Measurements from ENCODE around the gene GGCX. TPM values are rescaled to one million over a fixed set of nuclear protein-coding genes. Genes with fewer than 3 reads are reported as not detected.

The GGCX gene
- total and polyA plus RNA-seq, 2 of the 13 experiments (the other 11 are each of a cell fraction or from before 2014, with no cell fraction given): 72.5 to 103 TPM

- TF ChIP-seq, protein P1, sequence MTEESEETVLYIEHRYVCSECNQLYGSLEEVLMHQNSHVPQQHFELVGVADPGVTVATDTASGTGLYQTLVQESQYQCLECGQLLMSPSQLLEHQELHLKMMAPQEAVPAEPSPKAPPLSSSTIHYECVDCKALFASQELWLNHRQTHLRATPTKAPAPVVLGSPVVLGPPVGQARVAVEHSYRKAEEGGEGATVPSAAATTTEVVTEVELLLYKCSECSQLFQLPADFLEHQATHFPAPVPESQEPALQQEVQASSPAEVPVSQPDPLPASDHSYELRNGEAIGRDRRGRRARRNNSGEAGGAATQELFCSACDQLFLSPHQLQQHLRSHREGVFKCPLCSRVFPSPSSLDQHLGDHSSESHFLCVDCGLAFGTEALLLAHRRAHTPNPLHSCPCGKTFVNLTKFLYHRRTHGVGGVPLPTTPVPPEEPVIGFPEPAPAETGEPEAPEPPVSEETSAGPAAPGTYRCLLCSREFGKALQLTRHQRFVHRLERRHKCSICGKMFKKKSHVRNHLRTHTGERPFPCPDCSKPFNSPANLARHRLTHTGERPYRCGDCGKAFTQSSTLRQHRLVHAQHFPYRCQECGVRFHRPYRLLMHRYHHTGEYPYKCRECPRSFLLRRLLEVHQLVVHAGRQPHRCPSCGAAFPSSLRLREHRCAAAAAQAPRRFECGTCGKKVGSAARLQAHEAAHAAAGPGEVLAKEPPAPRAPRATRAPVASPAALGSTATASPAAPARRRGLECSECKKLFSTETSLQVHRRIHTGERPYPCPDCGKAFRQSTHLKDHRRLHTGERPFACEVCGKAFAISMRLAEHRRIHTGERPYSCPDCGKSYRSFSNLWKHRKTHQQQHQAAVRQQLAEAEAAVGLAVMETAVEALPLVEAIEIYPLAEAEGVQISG (CRISPR knock-in tag; IDR thresholded peaks at IDR 0.05): peak; percentile 74
- no peak for TF ChIP-seq ZNF207 (IDR thresholded peaks at IDR 0.05; ENCODE audit: borderline replicate concordance)
- no peak for TF ChIP-seq ZNF749 (CRISPR knock-in tag; IDR thresholded peaks at IDR 0.05; ENCODE audit: borderline replicate concordance)
- peak; percentile 86; the same call in 1 of the 2 replicates for TF ChIP-seq ZNF318 (CRISPR knock-in tag; IDR thresholded peaks at IDR 0.05)
- TF ChIP-seq ZNF609 (CRISPR knock-in tag; IDR thresholded peaks at IDR 0.05; ENCODE audit: borderline replicate concordance): peak; percentile 46; the same call in 1 of the 2 replicates
- peak; percentile 86; the same call in 1 of the 2 replicates for TF ChIP-seq KLF15 (CRISPR knock-in tag; IDR thresholded peaks at IDR 0.05; ENCODE audit: borderline replicate concordance)
- 0 out of 2 replicates have a peak, but pooled peaks have one; percentile 22 for TF ChIP-seq PPARG (CRISPR knock-in tag; conservative IDR thresholded peaks at IDR 0.05)
- peak; percentile 89 for TF ChIP-seq ZNF18 (CRISPR knock-in tag; IDR thresholded peaks at IDR 0.05; ENCODE audit: insufficient replicate concordance)
Observed at GRCh38 chr2:85595301-85596025, 34.2 kb upstream of the GGCX start, which contains the start of gene RNF181 (continued).

All from HepG2 (cell line).